Measurements from ENCODE around the gene PTPRT.

- TF ChIP-seq POLR2AphosphoS5 (IDR thresholded peaks at IDR 0.05; ENCODE audit: borderline replicate concordance, low read depth, low read length) (no peak), EZH2 (IDR thresholded peaks at IDR 0.05) (no peak), FOXP2 (optimal IDR thresholded peaks at IDR 0.05; ENCODE audit: control extremely low read depth, extremely low read length, insufficient read depth) (no peak)
Observed at GRCh38 chr20:42360621-42361020, 829.1 kb downstream of the PTPRT start.
